H9 (cell line): ENCODE data around the gene STK17B. TPM values are rescaled to one million over a fixed set of nuclear protein-coding genes. Genes with fewer than 3 reads are reported as not detected.

Experiments used
- DNase-seq: peaks from one replicate; pipeline ENCODE4 v3.0.0-alpha.2; 2017
- H2AFZ ChIP-seq: one replicate; pipeline ENCODE4 v1.6.1; 2013; ENCODE audit warnings: mild to moderate bottlenecking, low read length, control low read depth, moderate library complexity
- H2AK5ac ChIP-seq: 2 replicates; pipeline ENCODE4 v1.6.1; 2013; ENCODE audit warnings: low read length, control low read depth, mixed read lengths; ENCODE audit not compliant: insufficient read length
- H2BK120ac ChIP-seq: one replicate; pipeline ENCODE4 v1.6.1; 2013; ENCODE audit warnings: low read depth, mild to moderate bottlenecking, low read length, control low read depth, inconsistent platforms; ENCODE audit not compliant: poor library complexity, severe bottlenecking
- H2BK12ac ChIP-seq: 2 replicates; pipeline ENCODE4 v1.6.1; 2013; ENCODE audit warnings: low read length, control low read depth, mixed read lengths, low read depth; ENCODE audit not compliant: insufficient read length
- H2BK15ac ChIP-seq: 2 replicates; pipeline ENCODE4 v1.6.1; 2013; ENCODE audit warnings: low read depth, low read length, control low read depth
- H2BK20ac ChIP-seq: one replicate; pipeline ENCODE4 v1.6.1; 2013; ENCODE audit warnings: low read depth, mild to moderate bottlenecking, low read length, control low read depth, inconsistent platforms; ENCODE audit not compliant: poor library complexity, severe bottlenecking
- H2BK5ac ChIP-seq: 2 replicates; pipeline ENCODE4 v1.6.1; 2013; ENCODE audit warnings: low read length, control low read depth, mixed read lengths; ENCODE audit not compliant: insufficient read length
- H3K14ac ChIP-seq: 2 replicates; pipeline ENCODE4 v1.6.1; 2013; ENCODE audit warnings: low read length, control low read depth; ENCODE audit not compliant: insufficient read depth
- H3K18ac ChIP-seq: 2 replicates; pipeline ENCODE4 v1.6.1; 2013; ENCODE audit warnings: low read depth, mild to moderate bottlenecking, mixed read lengths, low read length, control low read depth; ENCODE audit not compliant: insufficient read length
- H3K23ac ChIP-seq: 2 replicates; pipeline ENCODE4 v1.6.1; 2013; ENCODE audit warnings: low read length, control low read depth, mixed read lengths, low read depth; ENCODE audit not compliant: insufficient read length
- H3K23me2 ChIP-seq: 2 replicates; pipeline ENCODE4 v1.6.1; 2013; ENCODE audit warnings: low read depth, mild to moderate bottlenecking, mixed read lengths, low read length, control low read depth; ENCODE audit not compliant: insufficient read length, poor library complexity, severe bottlenecking
- H3K27ac ChIP-seq: 2 replicates; pipeline ENCODE4 v1.5.1; 2013; ENCODE audit warnings: low read length, control low read depth, mixed read lengths, low read depth; ENCODE audit not compliant: insufficient read length
- H3K27me3 ChIP-seq: 2 replicates; pipeline ENCODE4 v1.6.1; 2013; ENCODE audit warnings: low read length, control low read depth, inconsistent platforms; ENCODE audit not compliant: insufficient read depth
- H3K4ac ChIP-seq: 2 replicates; pipeline ENCODE4 v1.6.1; 2013; ENCODE audit warnings: low read depth, mild to moderate bottlenecking, control low read depth, inconsistent platforms, low read length, moderate library complexity
- H3K4me1 ChIP-seq: 2 replicates; pipeline ENCODE4 v1.6.1; 2013; ENCODE audit warnings: low read length, control low read depth, inconsistent platforms; ENCODE audit not compliant: insufficient read depth
- H3K4me2 ChIP-seq: 2 replicates; pipeline ENCODE4 v1.6.1; 2013; ENCODE audit warnings: low read length, control low read depth, mixed read lengths; ENCODE audit not compliant: insufficient read length, insufficient read depth
- H3K56ac ChIP-seq: 2 replicates; pipeline ENCODE4 v1.6.1; 2013; ENCODE audit warnings: low read depth, mild to moderate bottlenecking, mixed read lengths, low read length, control low read depth; ENCODE audit not compliant: insufficient read length
- H3K79me1 ChIP-seq: 2 replicates; pipeline ENCODE4 v1.6.1; 2013; ENCODE audit warnings: low read depth, mild to moderate bottlenecking, moderate library complexity, low read length, control low read depth, inconsistent platforms; ENCODE audit not compliant: insufficient read depth, poor library complexity, severe bottlenecking
- H3K79me2 ChIP-seq: 2 replicates; pipeline ENCODE4 v1.6.1; 2013; ENCODE audit warnings: low read length, control low read depth, inconsistent platforms; ENCODE audit not compliant: insufficient read depth
- H3K9ac ChIP-seq: 2 replicates; pipeline ENCODE4 v1.6.1; 2013; ENCODE audit warnings: low read length, control low read depth, mixed read lengths; ENCODE audit not compliant: insufficient read length; ENCODE audit errors: extremely low read depth
- H3K9me3 ChIP-seq: one replicate; pipeline ENCODE4 v1.6.1; 2013; ENCODE audit warnings: low read depth, low read length, inconsistent platforms; ENCODE audit not compliant: control insufficient read depth
- H3T11ph ChIP-seq: one replicate; pipeline ENCODE4 v1.6.1; 2013; ENCODE audit warnings: mild to moderate bottlenecking, low read length, control low read depth, inconsistent platforms
- H4K20me1 ChIP-seq: one replicate; pipeline ENCODE4 v1.6.1; 2013; ENCODE audit not compliant: control insufficient read depth, insufficient read length, insufficient read depth
- H4K5ac ChIP-seq: 2 replicates; pipeline ENCODE4 v1.6.1; 2013; ENCODE audit warnings: low read depth, mild to moderate bottlenecking, mixed read lengths, low read length, control low read depth; ENCODE audit not compliant: insufficient read length
- H4K8ac ChIP-seq: replicated peaks from 2 replicates; pipeline ENCODE4 v1.6.1; 2013; ENCODE audit warnings: low read length, control low read depth, mixed read lengths, low read depth; ENCODE audit not compliant: insufficient read length
- H4K91ac ChIP-seq: 2 replicates; pipeline ENCODE4 v1.6.1; 2013; ENCODE audit warnings: low read depth, mild to moderate bottlenecking, moderate library complexity, mixed read lengths, low read length, control low read depth; ENCODE audit not compliant: insufficient read length
- H3K27ac Mint-ChIP-seq, 3 experiments: 2 replicates in 2 of 3; 3 replicates in 1 of 3; pipeline ENCODE4 v1.8.0; 2020 to 2021; ENCODE audit warnings: mixed read lengths in 3 of 3, mild to moderate bottlenecking in 1 of 3, moderate library complexity in 1 of 3
- H3K27me3 Mint-ChIP-seq: 2 replicates; pipeline ENCODE4 v1.8.0; 2021; ENCODE audit warnings: low read depth, mild to moderate bottlenecking, moderate library complexity, mixed read lengths
- H3K36me3 Mint-ChIP-seq, 3 experiments: 2 replicates in 2 of 3; 3 replicates in 1 of 3; pipeline ENCODE4 v1.8.0; 2020 to 2021; ENCODE audit warnings: low read depth in 3 of 3, mixed read lengths in 3 of 3; ENCODE audit not compliant: insufficient read depth in 1 of 3
- H3K4me1 Mint-ChIP-seq, 2 experiments: 2 replicates each; pipeline ENCODE4 v1.8.0; 2020; ENCODE audit warnings: mixed read lengths in 2 of 2
- H3K4me3 Mint-ChIP-seq, 2 experiments: 2 replicates in 1 of 2; 3 replicates in 1 of 2; pipeline ENCODE4 v1.8.0; 2020 to 2021; ENCODE audit warnings: mild to moderate bottlenecking in 2 of 2, mixed read lengths in 2 of 2, moderate library complexity in 1 of 2
- H3K9me3 Mint-ChIP-seq, 2 experiments: 2 replicates in 1 of 2; 3 replicates in 1 of 2; pipeline ENCODE4 v1.8.0; 2020; ENCODE audit warnings: mild to moderate bottlenecking in 2 of 2, mixed read lengths in 2 of 2, moderate library complexity in 1 of 2
- CTCF ChIP-seq: fragments of 200-600 bp; sonication (generic); conservative IDR thresholded peaks from 3 replicates; pipeline ENCODE4 v1.8.0; 2021; ENCODE audit warnings: antibody characterized with exemption, mild to moderate bottlenecking
- WGBS: extraction: QIAGEN DNeasy Blood & Tissue Kit; methylation state at CpG from one replicate; pipeline ENCODE4 v1.1.7; 2013; ENCODE audit warnings: missing lambda C conversion rate, low lambda C conversion rate, mixed read lengths; ENCODE audit not compliant: insufficient read length; ENCODE audit errors: extremely low coverage; 5-methylcytosine and 5-hydroxymethylcytosine counted together
- total RNA-seq: library from RNA; stranded (reverse); gene quantifications from 2 replicates; pipeline ENCODE4 v1.2.1, GENCODE V29; 2021

STK17B gene
- total RNA-seq, 1 experiment from 2014 or later = 6.1 TPM

DNA sequence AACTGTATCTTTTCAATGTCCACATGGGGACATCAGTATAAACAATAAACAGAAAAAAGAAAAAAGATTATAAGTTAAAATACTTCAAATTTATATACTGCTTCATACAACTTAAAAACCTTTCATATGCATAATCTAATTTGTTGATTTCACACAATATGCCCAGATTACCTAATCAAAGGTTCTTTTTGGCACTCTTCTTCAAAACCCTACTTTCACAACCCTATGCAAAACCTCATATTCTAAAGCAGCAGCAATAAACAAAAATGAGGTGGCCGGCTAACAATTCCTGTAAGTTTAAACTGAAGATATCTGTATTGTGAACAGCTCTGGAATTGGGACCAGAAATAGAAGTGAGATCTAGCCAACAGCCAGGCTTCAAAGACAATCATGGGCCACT, 28.6 kb downstream of the STK17B start:
- H2AK5ac ChIP-seq = no peak overlapping the region
- Mint-ChIP-seq H3K36me3 (peaks cover 7 to 33% (median 17%) of the 10 kb centered on the region in 3 experiments), H3K9me3 (no peaks in the 10 kb centered on the region), H3K4me1 (peaks cover under 1 to 2% of the 10 kb centered on the region in 2 experiments; a peak in 1 of 4 replicates), H3K27ac (peak overlapping the region in 1 of 3 experiments; percentile 30; a peak in 3 of 7 replicates), H3K27me3 (no peaks in the 10 kb centered on the region), H3K4me3 (no peak overlapping the region)
- no peak overlapping the region for H3K4me2 ChIP-seq
- H3K9ac ChIP-seq = no peak overlapping the region
- no peak overlapping the region for H4K91ac ChIP-seq
- no peaks in the 10 kb centered on the region for H3K9me3 ChIP-seq
- no peak overlapping the region for H3K4ac ChIP-seq
- no peaks in the 10 kb centered on the region for H4K20me1 ChIP-seq
- H3K27me3 ChIP-seq = no peaks in the 10 kb centered on the region
- no peaks in the 10 kb centered on the region for H3K79me1 ChIP-seq
- H3K23ac ChIP-seq = no peak overlapping the region
- H3K14ac ChIP-seq = no peak overlapping the region
- no peak overlapping the region for H2BK5ac ChIP-seq
- H2BK20ac ChIP-seq = no peak overlapping the region
- DNase-seq = no peak
- no peaks in the 10 kb centered on the region for H3K79me2 ChIP-seq
- H2BK12ac ChIP-seq = no peak overlapping the region
- H3K23me2 ChIP-seq = no peaks in the 10 kb centered on the region
- H2BK120ac ChIP-seq = no peak overlapping the region
- H4K5ac ChIP-seq = no peak overlapping the region
- H2BK15ac ChIP-seq = no peak overlapping the region
- H2AFZ ChIP-seq = no peak overlapping the region
- H3K18ac ChIP-seq = no peak overlapping the region
- H4K8ac ChIP-seq = no peak overlapping the region
- no peak overlapping the region for H3K27ac ChIP-seq
- H3K56ac ChIP-seq = no peak overlapping the region
- H3T11ph ChIP-seq = no peak overlapping the region
- no CpG with 5 or more reads among the region's 1 CpG for WGBS
- no peak for TF ChIP-seq CTCF
- H3K4me1 ChIP-seq = no peaks in the 10 kb centered on the region
